HG03045 (cell line): Measurements from ENCODE around the gene EDC3.
"Not testable (repeated sequence)": the region's sequence is repeated elsewhere in the genome, so short reads cannot be mapped to it uniquely, and the experiment has no call there.

ENCODE experiments used
- ATAC-seq: cut with Tn5 transposase; IDR thresholded peaks from one replicate; pipeline ENCODE4 v1.9.1; 2021; ENCODE audit warnings: mild to moderate bottlenecking, moderate library complexity; ENCODE audit not compliant: unreplicated experiment

Gene EDC3

GRCh38 chr15:74612677-74613076 is 83.1 kb downstream of the EDC3 start:
- ATAC-seq = no peak

- ATAC-seq = no peak
Observed at GRCh38 chr15:74611834-74612233, 84.0 kb downstream of the EDC3 start.

GRCh38 chr15:74611341-74611740 is 84.5 kb downstream of the EDC3 start:
- no peak for ATAC-seq

- no peak for ATAC-seq
Observed at GRCh38 chr15:74610302-74610951, 85.4 kb downstream of the EDC3 start.

GRCh38 chr15:74609938-74610301 is 85.9 kb downstream of the EDC3 start:
- ATAC-seq = no peak

GRCh38 chr15:74608786-74609185 is 87.0 kb downstream of the EDC3 start:
- no peak for ATAC-seq

GRCh38 chr15:74605795-74606150 is 90.1 kb downstream of the EDC3 start:
- ATAC-seq = no peak

GRCh38 chr15:74604983-74605794 is 90.6 kb downstream of the EDC3 start:
- ATAC-seq = no peak

- no peak for ATAC-seq
Observed at GRCh38 chr15:74603789-74604705, 91.8 kb downstream of the EDC3 start.

- ATAC-seq = no peak
Observed at GRCh38 chr15:74603026-74603788, 92.6 kb downstream of the EDC3 start.

GRCh38 chr15:74599156-74599555 is 96.7 kb downstream of the EDC3 start:
- ATAC-seq = no peak

- peak; percentile 85 for ATAC-seq
Observed at GRCh38 chr15:74598126-74598842, 97.5 kb downstream of the EDC3 start.

- ATAC-seq = not testable (repeated sequence)
Observed at GRCh38 chr15:74597146-74597705, 98.6 kb downstream of the EDC3 start.

- not testable (repeated sequence) for ATAC-seq
Observed at GRCh38 chr15:74596736-74597135, 99.1 kb downstream of the EDC3 start.

- no peak for ATAC-seq
Observed at GRCh38 chr15:74595271-74595670, 100.6 kb downstream of the EDC3 start.

- no peak for ATAC-seq
Observed at GRCh38 chr15:74594455-74594854, 101.4 kb downstream of the EDC3 start.

GRCh38 chr15:74593122-74593521 is 102.7 kb downstream of the EDC3 start:
- ATAC-seq = no peak

GRCh38 chr15:74592222-74592621 is 103.6 kb downstream of the EDC3 start:
- ATAC-seq = no peak

- ATAC-seq = no peak
Observed at GRCh38 chr15:74589826-74590225, 106.0 kb downstream of the EDC3 start.

GRCh38 chr15:74585857-74586256 is 110.0 kb downstream of the EDC3 start:
- no peak for ATAC-seq
